Fibroblast of lung (primary cell): ENCODE results near the gene OR13J1. TPM values are rescaled to one million over a fixed set of nuclear protein-coding genes. Genes with fewer than 3 reads are reported as not detected.

Experiments used
- DNase-seq, 2 donors: peaks; one replicate each; pipeline versions ENCODE4 v3.0.0 to v3.0.0-alpha.2; 2010; ENCODE audit warnings: low read depth in 2 of 2
- H2AFZ ChIP-seq: 2 replicates; pipeline ENCODE4 v1.5.1; 2012; ENCODE audit warnings: low read length, control low read depth, inconsistent platforms
- H3K27ac ChIP-seq: 2 replicates; pipeline ENCODE4 v1.5.1; 2011; ENCODE audit warnings: low read length, control low read depth; ENCODE audit not compliant: insufficient read depth
- H3K27me3 ChIP-seq: 2 replicates; pipeline ENCODE4 v1.5.1; 2011; ENCODE audit warnings: mild to moderate bottlenecking, low read length; ENCODE audit not compliant: control insufficient read depth, insufficient read depth
- H3K36me3 ChIP-seq: 2 replicates; pipeline ENCODE4 v1.5.1; 2011; ENCODE audit warnings: low read length; ENCODE audit not compliant: control insufficient read depth, insufficient read depth
- H3K4me1 ChIP-seq: 2 replicates; pipeline ENCODE4 v1.5.1; 2011; ENCODE audit warnings: low read length; ENCODE audit not compliant: control insufficient read depth, insufficient read depth; ENCODE audit errors: extremely low read depth
- H3K4me2 ChIP-seq: 2 replicates; pipeline ENCODE4 v1.5.1; 2011; ENCODE audit warnings: low read length, control low read depth; ENCODE audit not compliant: insufficient read depth; ENCODE audit errors: extremely low read depth
- H3K4me3 ChIP-seq, 4 experiments: fragments of 200-600 bp in 1 of 4; sonication (generic) in 1 of 4; replicated peaks in 1 of 4; 2 replicates each; pipeline ENCODE4 v1.5.1; 2011 to 2016; ENCODE audit warnings: low read length in 4 of 4, low read depth in 3 of 4, mild to moderate bottlenecking in 3 of 4, control low read depth in 2 of 4, inconsistent platforms in 1 of 4, mixed read lengths in 1 of 4; ENCODE audit not compliant: insufficient read depth in 1 of 4; ENCODE audit errors: control extremely low read depth in 1 of 4
- H3K79me2 ChIP-seq: 2 replicates; pipeline ENCODE4 v1.5.1; 2012; ENCODE audit warnings: mild to moderate bottlenecking, low read length, inconsistent platforms; ENCODE audit not compliant: control insufficient read depth, insufficient read depth
- H3K9ac ChIP-seq: 2 replicates; pipeline ENCODE4 v1.5.1; 2011; ENCODE audit warnings: mild to moderate bottlenecking, low read length, control low read depth; ENCODE audit not compliant: insufficient read depth
- H3K9me3 ChIP-seq: 2 replicates; pipeline ENCODE4 v1.5.1; 2012; ENCODE audit warnings: low read depth, low read length; ENCODE audit not compliant: control insufficient read depth, insufficient read depth
- H4K20me1 ChIP-seq: 2 replicates; pipeline ENCODE4 v1.5.1; 2011; ENCODE audit warnings: low read length; ENCODE audit not compliant: control insufficient read depth, insufficient read depth; ENCODE audit errors: extremely low read depth
- CTCF ChIP-seq, 2 donors: IDR thresholded peaks in 1 of 2; conservative IDR thresholded peaks in 1 of 2; 1 replicate in 1 of 2; 2 replicates in 1 of 2; pipeline ENCODE4 v1.5.1; 2011 to 2012; ENCODE audit warnings: low read length in 2 of 2, control low read depth in 1 of 2, inconsistent platforms in 1 of 2, low read depth in 1 of 2, mild to moderate bottlenecking in 1 of 2
- EZH2 ChIP-seq: IDR thresholded peaks from 2 replicates; pipeline ENCODE4 v1.5.1; 2012; ENCODE audit warnings: low read length, control low read depth, mild to moderate bottlenecking; ENCODE audit errors: missing control alignments
- polyA plus RNA-seq, 2 donors: library from polyadenylated mRNA; depleted of rRNA in 1 of 2; stranded (reverse) in 1 of 2; unstranded in 1 of 2; fragments of >200 nt; gene quantifications; 2 replicates each; pipeline ENCODE4 v1.2.1, GENCODE V29; 2011 to 2012; ENCODE audit warnings: missing spikeins in 1 of 2
- total RNA-seq: library from RNA; depleted of rRNA; stranded (reverse); fragments of >200 nt; gene quantifications from 2 replicates; pipeline ENCODE4 v1.2.1, GENCODE V29; 2014

The OR13J1 gene
- total and polyA plus RNA-seq, 2 donors (not counting 1 experiment from before 2014, with no cell fraction given): not detected

DNA sequence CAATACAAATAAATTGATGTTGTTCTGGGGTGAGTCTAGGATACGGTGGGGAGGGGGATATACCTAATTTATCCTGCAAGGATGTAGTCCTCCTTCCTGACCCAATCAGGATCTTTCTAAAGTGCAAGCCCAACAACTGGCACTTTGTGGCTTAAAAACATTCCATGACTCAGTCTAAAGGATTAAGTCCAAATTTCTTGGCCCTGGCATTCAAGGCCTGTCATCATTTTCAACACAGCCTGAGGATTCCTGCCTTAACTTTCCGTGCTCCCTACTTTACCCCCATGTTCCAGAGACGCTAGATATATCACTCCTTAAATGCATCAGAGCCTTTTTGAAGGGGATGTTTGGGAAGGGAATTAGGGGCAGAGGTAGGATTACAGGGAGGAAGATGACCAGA is 42.7 kb downstream of the OR13J1 start:
- TF ChIP-seq CTCF (conservative IDR thresholded peaks at IDR 0.05 in 1 of 2, IDR thresholded peaks at IDR 0.05 in 1 of 2; ENCODE audit: low read depth in 1 of 2, low read length in 2 of 2): no peak
- TF ChIP-seq EZH2: no peak
- no peak overlapping the region for H3K4me3 ChIP-seq
- H3K4me2 ChIP-seq: no peak overlapping the region
- H3K36me3 ChIP-seq: no peaks in the 10 kb centered on the region
- H3K27ac ChIP-seq: no peak overlapping the region
- DNase-seq: peak; percentile 56 to 63
- H3K9me3 ChIP-seq: no peaks in the 10 kb centered on the region
- peaks cover 5% of the 10 kb centered on the region for H3K4me1 ChIP-seq
- H3K79me2 ChIP-seq: no peaks in the 10 kb centered on the region
- H2AFZ ChIP-seq: no peak overlapping the region
- no peaks in the 10 kb centered on the region for H4K20me1 ChIP-seq
- no peak overlapping the region for H3K9ac ChIP-seq
- no peaks in the 10 kb centered on the region for H3K27me3 ChIP-seq

DNA sequence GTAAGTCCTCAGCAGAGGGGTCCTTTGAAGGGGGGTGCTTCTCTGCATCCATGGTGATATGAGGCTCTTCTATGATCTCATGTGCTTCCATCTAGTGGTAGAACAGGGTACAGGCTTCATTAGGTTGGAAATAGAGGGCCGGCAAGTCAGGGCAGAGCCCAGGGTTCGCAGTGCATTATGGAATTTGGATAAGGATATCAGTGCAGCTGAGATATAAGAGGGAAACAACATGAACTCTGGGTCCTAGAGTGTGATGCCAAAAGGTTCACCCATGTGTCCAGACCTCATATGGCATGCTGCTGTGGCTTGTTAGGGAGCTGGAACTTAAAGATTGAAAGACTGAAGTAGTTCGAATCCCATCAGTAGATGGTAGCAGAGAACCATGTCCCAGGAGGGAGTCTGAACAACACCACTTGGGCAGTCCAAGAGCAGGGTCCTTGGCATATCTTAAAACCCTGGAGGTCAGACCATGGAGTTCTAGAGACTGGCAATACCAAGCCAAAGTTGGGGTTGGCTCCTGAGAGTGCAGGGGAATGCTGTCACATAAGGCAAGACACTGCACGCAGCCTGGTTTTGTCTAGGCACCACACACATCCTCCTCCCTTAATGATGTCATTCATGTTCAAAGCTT is 44.0 kb downstream of the OR13J1 start:
- no peak overlapping the region for H3K27ac ChIP-seq
- no peak overlapping the region for H3K4me3 ChIP-seq
- no peaks in the 10 kb centered on the region for H3K79me2 ChIP-seq
- TF ChIP-seq EZH2 (no peak), CTCF (conservative IDR thresholded peaks at IDR 0.05 in 1 of 2, IDR thresholded peaks at IDR 0.05 in 1 of 2; ENCODE audit: low read depth in 1 of 2, low read length in 2 of 2) (peak; percentile 74 to 78)
- H3K4me2 ChIP-seq: no peak overlapping the region
- H3K9ac ChIP-seq: no peak overlapping the region
- H3K4me1 ChIP-seq: peaks cover 5% of the 10 kb centered on the region
- DNase-seq: peak; percentile 53 to 83
- no peaks in the 10 kb centered on the region for H4K20me1 ChIP-seq
- peak overlapping the region; percentile 71 for H2AFZ ChIP-seq
- H3K36me3 ChIP-seq: no peaks in the 10 kb centered on the region
- H3K27me3 ChIP-seq: no peaks in the 10 kb centered on the region
- no peaks in the 10 kb centered on the region for H3K9me3 ChIP-seq

DNA sequence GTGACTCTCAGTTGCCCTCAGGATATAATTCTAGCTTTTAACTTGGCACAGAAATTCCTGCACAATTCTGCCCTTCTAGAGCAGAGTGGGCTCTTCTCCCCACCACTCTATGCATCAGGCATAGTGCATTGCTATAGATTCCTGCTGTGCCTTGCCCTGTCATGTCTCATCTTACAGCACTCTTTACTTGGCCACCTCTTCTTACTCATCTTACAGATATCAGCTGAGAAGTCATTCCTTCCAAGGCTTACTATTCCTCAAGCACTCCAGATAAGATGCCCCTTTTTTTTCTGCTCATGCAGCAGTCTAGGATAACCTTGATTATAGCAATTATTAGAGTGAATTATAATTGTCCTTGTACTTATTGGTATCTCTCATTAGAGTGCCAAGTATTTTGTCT is 47.3 kb downstream of the OR13J1 start:
- Histone ChIP-seq H3K79me2 (no peaks in the 10 kb centered on the region), H3K4me3 (no peak overlapping the region), H3K36me3 (no peaks in the 10 kb centered on the region), H2AFZ (no peak overlapping the region), H3K4me1 (peaks cover 8% of the 10 kb centered on the region), H3K4me2 (no peak overlapping the region), H3K9me3 (no peaks in the 10 kb centered on the region), H3K9ac (no peak overlapping the region), H4K20me1 (no peaks in the 10 kb centered on the region), H3K27ac (no peak overlapping the region), H3K27me3 (no peaks in the 10 kb centered on the region)
- DNase-seq: no peak
- TF ChIP-seq CTCF (conservative IDR thresholded peaks at IDR 0.05 in 1 of 2, IDR thresholded peaks at IDR 0.05 in 1 of 2; ENCODE audit: low read depth in 1 of 2, low read length in 2 of 2) (no peak), EZH2 (no peak)
